ENCODE results near the gene CNTN2. TPM values are rescaled to one million over a fixed set of nuclear protein-coding genes. Genes with fewer than 3 reads are reported as not detected.

CNTN2 gene
- total and polyA plus RNA-seq, 2 of the 8 experiments (the other 6 are each of a cell fraction or from before 2014, with no cell fraction given): 1.2 to 3.9 TPM

GRCh38 chr1:205016584-205016983, 26.4 kb upstream of the CNTN2 start:
- WGBS, 2 experiments (ENCODE audit: extremely low coverage in 1 of 2, insufficient coverage in 1 of 2, insufficient read length in 1 of 2, insufficient replicate concordance in 2 of 2, low coverage in 1 of 2, low lambda C conversion rate in 2 of 2, missing lambda C conversion rate in 1 of 2): 97% methylated on average over 13 of the region's 13 CpGs; no CpG with 5 or more reads in 1 of the 2 experiments
- Histone ChIP-seq H2BK5ac (ENCODE audit: low read depth, low read length) (no peak overlapping the region), H3K79me1 (ENCODE audit: low read depth, low read length) (0 out of 2 replicates have a peak, but pooled peaks cover 2% of the 10 kb centered on the region), H3K4me2 (ENCODE audit: insufficient read depth in 1 of 2, low read depth in 2 of 2, low read length in 2 of 2) (no peak overlapping the region), H3K79me2 (ENCODE audit: control insufficient read depth in 1 of 2, insufficient read depth in 2 of 2, low read length in 2 of 2) (no peaks in the 10 kb centered on the region), H3K14ac (ENCODE audit: insufficient read length) (no peak overlapping the region), H3K4ac (replicated peaks; ENCODE audit: insufficient read length, low read depth, low read length) (no peak overlapping the region), H2AK5ac (ENCODE audit: low read depth, low read length) (no peak overlapping the region), H3K27me3 (replicated peaks in 1 of 4; ENCODE audit: control insufficient read depth in 3 of 4, extremely low read depth in 1 of 4, insufficient read depth in 3 of 4, low read length in 3 of 4) (no peaks in the 10 kb centered on the region; a peak in 1 of 7 replicates), H3K56ac (replicated peaks; ENCODE audit: insufficient read length, low read depth, low read length) (no peak overlapping the region), H3K9me3 (ENCODE audit: insufficient read depth in 2 of 2, low read depth in 1 of 2, low read length in 1 of 2) (no peaks in the 10 kb centered on the region), H2BK12ac (ENCODE audit: low read depth, low read length) (peak overlapping the region; percentile 12; the same call in 1 of the 2 replicates), H4K8ac (ENCODE audit: extremely low read depth, insufficient read depth, low read length) (no peak overlapping the region), H3K23ac (ENCODE audit: insufficient read length) (no peak overlapping the region), H4K5ac (ENCODE audit: insufficient read length, low read depth, low read length) (no peak overlapping the region), H4K91ac (replicated peaks; ENCODE audit: insufficient read length, low read length) (no peak overlapping the region), H2BK120ac (replicated peaks; ENCODE audit: low read depth, low read length) (no peak overlapping the region), H3K36me3 (ENCODE audit: control insufficient read depth in 2 of 4, insufficient read depth in 4 of 4, low read length in 3 of 4) (no peaks in the 10 kb centered on the region), H4K20me1 (replicated peaks in 1 of 2; ENCODE audit: control insufficient read depth in 1 of 2, insufficient read depth in 2 of 2, low read length in 2 of 2) (no peaks in the 10 kb centered on the region), H2BK15ac (ENCODE audit: low read length) (no peak overlapping the region), H2AFZ (ENCODE audit: low read length) (no peak overlapping the region), H3K9ac (replicated peaks in 1 of 4; ENCODE audit: extremely low read depth in 1 of 4, low read depth in 3 of 4, low read length in 3 of 4) (no peak overlapping the region), H3K27ac (ENCODE audit: low read depth, low read length) (no peak overlapping the region), H3K4me1 (replicated peaks in 1 of 4; ENCODE audit: control insufficient read depth in 3 of 4, insufficient read depth in 4 of 4, low read length in 3 of 4) (peaks cover 0 to 21% (median 7%) of the 10 kb centered on the region in 4 experiments; a peak in 5 of 7 replicates), H3K4me3 (ENCODE audit: extremely low read depth in 1 of 4, insufficient read depth in 2 of 4, low read depth in 3 of 4, low read length in 4 of 4) (no peak overlapping the region), H3K18ac (ENCODE audit: extremely low read depth, low read length) (no peak overlapping the region), H3K23me2 (ENCODE audit: low read depth, low read length) (no peaks in the 10 kb centered on the region), H2BK20ac (ENCODE audit: low read length) (no peak overlapping the region)
- POLR2A ChIA-PET (ENCODE audit: partially characterized antibody): no interaction called here
- no peak for TF ChIP-seq NANOG (IDR thresholded peaks at IDR 0.05; ENCODE audit: insufficient read depth, low read depth, low read length, poor library complexity, severe bottlenecking)
- no peak for TF ChIP-seq CEBPB (IDR thresholded peaks at IDR 0.05; ENCODE audit: low read depth, low read length)
- TF ChIP-seq FOSL1 (IDR thresholded peaks at IDR 0.05; ENCODE audit: insufficient read depth, low read depth, low read length): no peak
- TF ChIP-seq POLR2A (IDR thresholded peaks at IDR 0.05; ENCODE audit: control extremely low read depth in 1 of 2, low read depth in 2 of 2, low read length in 2 of 2): no peak
- TF ChIP-seq RXRA (IDR thresholded peaks at IDR 0.05; ENCODE audit: insufficient read depth, low read depth, low read length): no peak
- TF ChIP-seq SP2 (IDR thresholded peaks at IDR 0.05; ENCODE audit: low read length): no peak
- TF ChIP-seq MAFK (IDR thresholded peaks at IDR 0.05; ENCODE audit: low read depth, low read length): no peak
- no peak for TF ChIP-seq ZNF274 (IDR thresholded peaks at IDR 0.05; ENCODE audit: borderline replicate concordance, extremely low read depth, low read length)
- TF ChIP-seq KDM5A (IDR thresholded peaks at IDR 0.05; ENCODE audit: low read length): no peak
- TF ChIP-seq CBX5 (IDR thresholded peaks at IDR 0.05; ENCODE audit: low read depth, low read length): no peak
- no peak for TF ChIP-seq SRF (IDR thresholded peaks at IDR 0.05; ENCODE audit: low read depth, low read length)
- TF ChIP-seq TEAD4 (IDR thresholded peaks at IDR 0.05; ENCODE audit: low read depth, low read length): no peak
- TF ChIP-seq BACH1 (IDR thresholded peaks at IDR 0.05; ENCODE audit: low read length): no peak
- TF ChIP-seq SP4 (IDR thresholded peaks at IDR 0.05; ENCODE audit: low read length): no peak
- TF ChIP-seq RBBP5 (IDR thresholded peaks at IDR 0.05; ENCODE audit: borderline replicate concordance, low read depth, low read length): no peak
- CTCF ChIA-PET (ENCODE audit: partially characterized antibody): interaction anchor here (5.1 to 33.2 kb wide), 3 partner anchors 12 to 40 kb away, joined by 16 to 531 read pairs (median 92); no protein-coding TSS in a partner anchor
- FAIRE-seq (no peak), DNase-seq (ENCODE audit: low read depth in 1 of 2, low spot score in 2 of 2) (no peak)

All from H1 (cell line).